ENCODE results near the gene ZNF12. TPM values are rescaled to one million over a fixed set of nuclear protein-coding genes. Genes with fewer than 3 reads are reported as not detected.
A peak's percentile ranks its signal among the peaks of the same experiment; 100 is the strongest.
"Not testable (repeated sequence)": the region's sequence is repeated elsewhere in the genome, so short reads cannot be mapped to it uniquely, and the experiment has no call there.

Gene ZNF12
- total RNA-seq, 2 donors from 2014 or later, result 22.6 to 25.0 TPM

DNA sequence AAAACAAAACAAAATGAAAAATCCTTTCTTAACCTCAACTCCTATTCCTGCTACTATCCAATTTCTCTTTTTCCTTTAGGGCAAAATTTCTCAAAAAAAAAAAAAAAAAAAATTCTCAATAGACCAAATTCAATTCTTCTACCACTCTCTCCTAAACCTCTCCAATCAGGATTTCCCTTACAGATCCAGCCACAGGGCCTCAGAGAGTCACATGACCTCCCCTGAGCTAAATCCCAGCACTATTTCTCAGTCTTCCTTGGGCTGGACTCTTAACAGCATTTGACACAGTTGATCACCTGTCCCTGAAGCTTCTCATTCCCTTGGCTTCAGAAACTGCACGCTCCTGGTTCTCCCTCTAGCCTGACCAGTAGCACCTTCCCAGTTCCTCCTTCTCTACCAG is 4.9 kb downstream of the ZNF12 start:
- DNase-seq (ENCODE audit: low spot score), result no peak
- intact Hi-C loops (cut with DNase I), result no loop called here

DNA sequence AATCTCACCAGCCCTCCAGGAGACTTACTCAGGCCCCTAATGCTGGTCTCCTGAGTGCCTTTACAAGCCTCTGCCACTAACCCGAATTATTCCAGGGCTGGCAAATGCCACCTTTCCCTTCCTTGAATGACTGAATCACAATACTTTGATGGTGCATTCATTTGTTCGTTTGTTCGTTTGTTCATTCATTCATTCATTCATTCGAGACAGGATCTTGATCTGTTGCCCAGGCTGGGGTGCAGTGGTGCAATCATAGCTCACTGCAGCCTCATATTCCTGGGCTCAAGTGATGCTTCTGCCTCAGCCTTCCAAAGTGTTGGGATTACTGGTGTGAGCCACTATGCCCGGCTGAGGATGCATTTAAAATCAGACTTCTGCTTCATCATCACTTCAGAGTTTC is 6.0 kb downstream of the ZNF12 start:
- intact Hi-C loops (cut with DNase I), result no loop called here
- DNase-seq (ENCODE audit: low spot score), result no peak

DNA sequence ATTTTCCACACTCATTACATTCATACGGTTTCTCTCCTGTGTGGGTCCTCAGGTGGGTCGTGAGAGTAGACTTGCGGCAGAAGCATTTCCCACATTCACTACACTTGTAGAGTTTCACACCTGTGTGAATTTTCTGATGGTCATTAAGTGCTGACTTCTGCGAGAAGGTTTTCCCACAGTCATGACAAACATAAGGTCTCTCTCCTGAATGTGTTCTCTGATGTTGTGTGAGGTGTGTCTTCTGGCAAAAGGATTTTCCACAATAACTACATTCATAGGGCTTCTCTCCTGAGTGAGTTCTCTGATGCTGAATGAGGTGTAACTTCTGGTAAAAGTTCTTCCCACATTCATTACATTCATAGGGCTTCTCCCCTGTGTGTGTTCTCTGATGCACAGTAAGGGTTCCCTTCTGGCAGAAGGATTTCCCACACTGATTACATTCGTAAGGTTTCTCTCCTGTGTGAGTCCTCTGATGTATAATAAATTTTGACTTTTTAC is 15.1 kb downstream of the ZNF12 start:
- DNase-seq (ENCODE audit: low spot score), result no peak
- intact Hi-C loops (cut with DNase I), result no loop called here

DNA sequence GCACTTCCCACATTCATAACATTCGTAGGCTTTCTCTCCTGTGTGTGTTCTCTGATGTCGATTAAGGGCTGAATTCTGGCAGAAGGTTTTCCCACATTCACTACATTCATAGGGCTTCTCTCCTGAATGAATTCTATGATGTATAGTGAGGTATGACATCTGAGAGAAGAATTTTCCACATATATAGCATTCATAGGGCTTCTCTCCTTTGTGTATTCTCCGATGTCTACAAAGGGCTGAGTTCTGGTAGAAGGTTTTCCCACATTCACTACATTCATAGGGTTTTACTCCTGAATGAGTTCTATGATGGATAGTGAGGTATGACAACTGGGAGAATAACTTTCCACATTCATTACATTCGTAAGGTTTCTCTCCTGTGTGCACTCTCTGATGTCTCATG is 15.6 kb downstream of the ZNF12 start:
- intact Hi-C loops (cut with DNase I), result no loop called here
- DNase-seq (ENCODE audit: low spot score), result no peak

GRCh38 chr7:6680146-6680545 is 26.6 kb downstream of the ZNF12 start:
- intact Hi-C loops (cut with DNase I), result no loop called here
- no peak for DNase-seq (ENCODE audit: low spot score)

DNA sequence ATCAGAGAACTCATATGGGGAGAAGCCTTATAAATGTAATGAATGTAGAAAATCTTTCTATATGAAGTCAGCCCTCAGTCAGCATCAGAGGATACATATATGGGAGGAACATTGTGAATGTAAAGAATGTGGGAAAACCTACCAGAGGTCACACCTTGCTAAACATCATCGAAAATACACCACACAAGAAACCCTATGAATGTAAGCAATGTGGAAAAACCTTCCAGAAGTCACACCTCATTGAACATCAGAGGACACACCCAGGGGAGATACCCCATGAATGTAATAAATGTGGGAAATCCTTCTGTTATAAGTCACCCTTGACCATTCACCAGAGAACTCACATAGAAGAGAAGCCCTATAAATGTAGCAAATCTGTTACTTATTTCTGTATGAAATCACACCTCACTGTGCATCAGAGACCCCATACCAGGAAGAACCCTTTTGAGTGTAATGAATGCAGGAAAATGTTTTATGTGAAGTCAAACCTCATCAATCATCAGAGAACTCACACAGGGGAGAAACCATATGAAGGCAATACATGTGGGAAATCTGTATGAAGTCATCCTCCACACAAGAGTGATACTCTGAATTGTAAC is 30.8 kb downstream of the ZNF12 start:
- intact Hi-C loops (cut with DNase I), result no loop called here
- no peak for DNase-seq (ENCODE audit: low spot score)

DNA sequence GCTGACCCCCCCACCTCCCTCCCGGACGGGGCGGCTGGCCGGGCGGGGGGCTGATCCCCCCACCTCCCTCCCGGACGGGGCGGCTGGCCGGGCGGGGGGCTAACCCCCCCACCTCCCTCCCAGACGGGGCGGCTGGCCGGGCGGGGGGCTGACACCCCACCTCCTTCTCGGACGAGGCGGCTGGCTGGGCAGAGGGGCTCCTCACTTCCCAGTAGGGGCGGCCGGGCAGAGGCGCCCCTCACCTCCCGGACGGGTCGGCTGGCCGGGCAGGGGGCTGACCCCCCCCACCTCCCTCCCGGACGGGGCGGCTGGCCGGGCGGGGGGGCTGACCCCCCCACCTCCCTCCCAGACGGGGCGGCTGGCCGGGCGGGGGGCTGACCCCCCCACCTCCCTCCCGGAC is 35.9 kb downstream of the ZNF12 start:
- intact Hi-C loops (cut with DNase I); DNase-seq (ENCODE audit: low spot score): not testable (repeated sequence)

GRCh38 chr7:6658618-6659345 is 48.0 kb downstream of the ZNF12 start:
- intact Hi-C loops (cut with DNase I), result no loop called here
- no peak for DNase-seq (ENCODE audit: low spot score)

GRCh38 chr7:6656413-6656812 is 50.3 kb downstream of the ZNF12 start:
- intact Hi-C loops (cut with DNase I), result no loop called here
- DNase-seq (ENCODE audit: low spot score), result peak; percentile 79

- intact Hi-C loops (cut with DNase I), result no loop called here
- no peak for DNase-seq (ENCODE audit: low spot score)
Measured at GRCh38 chr7:6655636-6656385, 50.9 kb downstream of the ZNF12 start.

GRCh38 chr7:6654842-6655610 is 51.7 kb downstream of the ZNF12 start:
- DNase-seq (ENCODE audit: low spot score), result peak; percentile 66
- intact Hi-C loops (cut with DNase I), result no loop called here

GRCh38 chr7:6654113-6654841 is 52.5 kb downstream of the ZNF12 start:
- DNase-seq (ENCODE audit: low spot score), result peak; percentile 74
- intact Hi-C loops (cut with DNase I), result no loop called here

GRCh38 chr7:6653071-6654003 is 53.4 kb downstream of the ZNF12 start:
- intact Hi-C loops (cut with DNase I), result no loop called here
- DNase-seq (ENCODE audit: low spot score), result peak; percentile 60

- peak; percentile 67 for DNase-seq (ENCODE audit: low spot score)
- intact Hi-C loops (cut with DNase I), result no loop called here
Measured at GRCh38 chr7:6652446-6653011, 54.2 kb downstream of the ZNF12 start.

DNA sequence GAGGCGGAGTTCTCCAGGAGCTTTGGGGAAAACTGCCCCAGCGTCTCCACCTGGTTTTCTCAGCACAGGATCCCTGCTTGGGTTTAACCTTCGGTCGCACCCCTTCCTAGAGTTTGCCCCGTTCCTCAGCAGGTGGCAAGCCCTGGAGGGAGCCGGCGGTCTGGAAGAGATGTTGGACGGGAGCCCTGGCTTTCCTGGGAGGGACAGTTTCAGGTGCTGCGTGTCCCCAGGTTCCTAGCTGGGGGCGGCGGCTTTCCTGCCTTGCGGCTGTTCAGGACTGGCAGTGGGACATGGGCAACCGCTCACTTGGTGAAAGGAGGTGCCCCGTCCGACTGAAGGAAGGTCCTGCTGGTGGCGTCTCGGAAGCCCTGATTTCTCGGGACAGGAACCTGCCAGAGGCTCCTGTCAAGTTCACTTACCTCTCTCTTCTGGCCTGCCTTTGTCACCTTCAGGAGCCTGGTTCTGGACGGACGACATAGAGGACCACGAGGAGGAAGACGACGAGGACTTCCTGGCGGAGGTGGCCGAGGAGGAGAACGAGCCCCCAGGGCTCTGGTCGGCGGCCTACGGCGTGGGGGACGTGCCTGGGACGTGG is 54.8 kb downstream of the ZNF12 start:
- DNase-seq (ENCODE audit: low spot score), result peak; percentile 71
- intact Hi-C loops (cut with DNase I), result no loop called here

DNA sequence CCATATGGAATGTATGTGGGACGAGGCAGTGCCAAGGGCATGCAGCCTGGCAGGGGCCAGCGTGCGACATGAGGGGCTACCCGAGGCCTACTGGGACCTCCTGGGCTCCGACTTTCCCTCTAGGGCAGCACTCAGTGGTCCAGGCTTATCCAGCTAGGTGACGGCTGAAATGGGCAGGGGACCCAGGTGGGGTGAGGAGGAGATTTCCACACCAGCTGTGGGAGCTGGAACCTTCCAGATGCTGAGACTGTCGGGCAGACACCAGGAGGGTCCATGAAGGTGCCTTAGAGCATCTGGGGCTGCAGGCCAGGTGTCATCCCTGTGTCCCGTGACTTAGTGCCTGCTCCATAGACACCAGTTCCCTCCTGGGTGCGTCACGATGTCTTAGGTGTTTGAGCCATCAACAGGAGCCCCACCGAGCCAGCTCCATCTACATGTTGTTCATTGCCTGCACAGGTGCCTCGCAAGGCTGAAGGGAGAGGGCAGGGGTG is 56.2 kb downstream of the ZNF12 start:
- intact Hi-C loops (cut with DNase I), result no loop called here
- DNase-seq (ENCODE audit: low spot score), result peak; percentile 46

DNA sequence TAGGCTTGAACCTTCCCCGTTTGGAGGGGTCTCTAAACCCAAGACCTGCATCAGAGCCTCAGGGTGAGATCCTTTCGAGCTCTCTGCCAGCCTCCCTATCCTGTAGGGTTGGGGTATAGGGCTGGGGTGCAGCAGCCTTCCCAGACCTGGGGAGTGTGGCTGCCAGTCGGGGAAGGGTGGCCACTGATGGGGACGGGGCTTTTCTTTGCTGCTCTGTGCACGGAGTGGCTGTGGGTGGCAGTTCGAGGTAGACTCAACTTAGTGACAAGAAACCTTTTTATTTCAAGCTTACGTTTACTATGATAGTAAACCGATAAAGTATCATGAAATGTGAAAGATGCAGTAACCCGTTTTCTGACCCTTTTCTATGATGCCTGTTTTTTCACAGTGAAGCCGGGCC is 56.7 kb downstream of the ZNF12 start:
- peak; percentile 52 for DNase-seq (ENCODE audit: low spot score)
- intact Hi-C loops (cut with DNase I), result no loop called here

All from posterior vena cava (tissue), 2 donors.